HUES64 (cell line): ENCODE data around the gene RPL35.
A peak's percentile ranks its signal among the peaks of the same experiment; 100 is the strongest.

Experiments used
- H3K27ac ChIP-seq: 2 replicates; pipeline ENCODE4 v1.7.0; 2013; ENCODE audit warnings: low read depth, low read length, inconsistent platforms
- H3K27me3 ChIP-seq: 2 replicates; pipeline ENCODE4 v1.6.1; 2013; ENCODE audit warnings: mild to moderate bottlenecking, low read length; ENCODE audit not compliant: insufficient read depth
- H3K36me3 ChIP-seq: 2 replicates; pipeline ENCODE4 v1.6.1; 2013; ENCODE audit warnings: mild to moderate bottlenecking, low read length; ENCODE audit not compliant: insufficient read depth
- H3K4me1 ChIP-seq: 2 replicates; pipeline ENCODE4 v1.6.1; 2013; ENCODE audit warnings: mild to moderate bottlenecking, low read length, moderate library complexity; ENCODE audit not compliant: insufficient read depth
- H3K4me3 ChIP-seq: 2 replicates; pipeline ENCODE4 v1.5.1; 2013; ENCODE audit warnings: mild to moderate bottlenecking, low read length, moderate library complexity
- H3K9ac ChIP-seq: 2 replicates; pipeline ENCODE4 v1.6.1; 2013; ENCODE audit warnings: mild to moderate bottlenecking, low read depth, low read length
- H3K9me3 ChIP-seq: 2 replicates; pipeline ENCODE4 v1.6.1; 2013; ENCODE audit warnings: low read depth, low read length; ENCODE audit not compliant: insufficient read depth
- WGBS: fragments of 150-250, 120-280 bp; methylation state at CpG from one replicate; pipeline ENCODE4 v1.1.7; 2013; ENCODE audit warnings: missing lambda C conversion rate; 5-methylcytosine and 5-hydroxymethylcytosine counted together

The RPL35 gene

GRCh38 chr9:124812441-124812876, 49.3 kb downstream of the RPL35 start:
- H3K9me3 ChIP-seq = no peaks in the 10 kb centered on the region
- no peak overlapping the region for H3K9ac ChIP-seq
- no peaks in the 10 kb centered on the region for H3K36me3 ChIP-seq
- H3K4me1 ChIP-seq = peaks cover 28% of the 10 kb centered on the region
- WGBS = 64% methylated on average over 6 of the region's 6 CpGs
- H3K27ac ChIP-seq = no peak overlapping the region
- no peaks in the 10 kb centered on the region for H3K27me3 ChIP-seq
- H3K4me3 ChIP-seq = no peak overlapping the region

GRCh38 chr9:124810663-124811355, 50.9 kb downstream of the RPL35 start:
- peaks cover 28% of the 10 kb centered on the region for H3K4me1 ChIP-seq
- WGBS = 23% methylated on average over 11 of the region's 12 CpGs
- H3K9ac ChIP-seq = peak overlapping the region; percentile 45
- H3K9me3 ChIP-seq = no peaks in the 10 kb centered on the region
- no peaks in the 10 kb centered on the region for H3K27me3 ChIP-seq
- no peak overlapping the region; the same call in 1 of the 2 replicates for H3K4me3 ChIP-seq
- H3K27ac ChIP-seq = peak overlapping the region; percentile 80
- no peaks in the 10 kb centered on the region for H3K36me3 ChIP-seq

GRCh38 chr9:124809741-124810500, 51.8 kb downstream of the RPL35 start:
- H3K9ac ChIP-seq = peak overlapping the region; percentile 39; the same call in 1 of the 2 replicates
- H3K4me3 ChIP-seq = no peak overlapping the region
- peak overlapping the region; percentile 22 for H3K27ac ChIP-seq
- 95% methylated on average over 60 of the region's 60 CpGs for WGBS
- no peaks in the 10 kb centered on the region for H3K27me3 ChIP-seq
- no peaks in the 10 kb centered on the region for H3K36me3 ChIP-seq
- H3K9me3 ChIP-seq = no peaks in the 10 kb centered on the region
- H3K4me1 ChIP-seq = peaks cover 28% of the 10 kb centered on the region

GRCh38 chr9:124809211-124809610, 52.5 kb downstream of the RPL35 start:
- Histone ChIP-seq H3K36me3 (no peaks in the 10 kb centered on the region), H3K4me3 (no peak overlapping the region), H3K9me3 (no peaks in the 10 kb centered on the region), H3K4me1 (peaks cover 28% of the 10 kb centered on the region), H3K9ac (no peak overlapping the region), H3K27ac (no peak overlapping the region), H3K27me3 (no peaks in the 10 kb centered on the region)
- 94% methylated on average over 6 of the region's 6 CpGs for WGBS

GRCh38 chr9:124808246-124808956, 53.4 kb downstream of the RPL35 start:
- 91% methylated on average over 12 of the region's 12 CpGs for WGBS
- Histone ChIP-seq H3K4me3 (no peak overlapping the region), H3K36me3 (no peaks in the 10 kb centered on the region), H3K27me3 (no peaks in the 10 kb centered on the region), H3K4me1 (peaks cover 23% of the 10 kb centered on the region), H3K9me3 (no peaks in the 10 kb centered on the region), H3K9ac (no peak overlapping the region), H3K27ac (no peak overlapping the region)
